HFF-Myc (cell line): ENCODE data around the gene RFC2.
"Not testable (repeated sequence)": the region's sequence is repeated elsewhere in the genome, so short reads cannot be mapped to it uniquely, and the experiment has no call there.

ENCODE experiments used
- DNase-seq: peaks from one replicate; pipeline ENCODE4 v3.0.0-alpha.2; 2011; ENCODE audit warnings: low read depth; ENCODE audit errors: extremely low read depth
- H3K4me3 ChIP-seq: replicated peaks from 2 replicates; pipeline ENCODE4 v1.5.1; 2011; ENCODE audit warnings: low read depth, mild to moderate bottlenecking, control low read depth, low read length
- CTCF ChIP-seq: IDR thresholded peaks from 2 replicates; pipeline ENCODE4 v1.5.1; 2012; ENCODE audit warnings: mild to moderate bottlenecking, low read depth, low read length, control low read depth; ENCODE audit errors: missing control alignments

Gene RFC2

GRCh38 chr7:74197449-74198124 lies 56.6 kb downstream of the RFC2 start:
- H3K4me3 ChIP-seq = no peak overlapping the region
- TF ChIP-seq CTCF = no peak
- no peak for DNase-seq

GRCh38 chr7:74195968-74196654 lies 58.1 kb downstream of the RFC2 start:
- DNase-seq = not testable (repeated sequence)

GRCh38 chr7:74195139-74195860 lies 58.9 kb downstream of the RFC2 start:
- not testable (repeated sequence) for DNase-seq, H3K4me3 ChIP-seq

More at GRCh38 chr7:74195968-74196654, 58.1 kb downstream of the RFC2 start:
- H3K4me3 ChIP-seq = not testable (repeated sequence)

GRCh38 chr7:74194686-74195085 lies 59.5 kb downstream of the RFC2 start:
- TF ChIP-seq CTCF = no peak
- no peak overlapping the region for H3K4me3 ChIP-seq
- DNase-seq = no peak

- H3K4me3 ChIP-seq = no peak overlapping the region
- DNase-seq = no peak
- no peak for TF ChIP-seq CTCF
Observed at GRCh38 chr7:74193913-74194312, 60.3 kb downstream of the RFC2 start.

- no peak for DNase-seq
- TF ChIP-seq CTCF = no peak
Observed at GRCh38 chr7:74193054-74193453, 61.1 kb downstream of the RFC2 start.

DNA sequence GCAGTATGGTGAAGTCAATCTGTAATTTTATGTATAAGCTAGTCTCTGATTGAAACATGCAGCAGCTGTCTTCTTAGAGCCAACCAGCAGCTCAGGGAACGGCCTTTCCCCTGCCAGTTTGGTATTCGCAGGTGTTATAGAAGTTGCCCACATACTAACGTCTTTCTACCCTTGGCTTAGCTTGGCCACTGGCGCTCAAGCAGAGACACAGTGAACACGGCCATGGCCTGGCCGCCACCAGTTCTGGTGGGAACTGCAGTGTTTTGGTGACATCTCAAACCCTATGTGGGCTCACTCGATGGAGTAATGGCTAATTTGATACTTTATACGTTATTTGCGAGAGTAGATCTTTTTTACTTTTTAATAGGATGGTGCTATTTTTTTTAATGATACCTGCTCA lies 63.0 kb downstream of the RFC2 start:
- H3K4me3 ChIP-seq = no peak overlapping the region
- TF ChIP-seq CTCF = no peak
- DNase-seq = no peak

More at GRCh38 chr7:74193054-74193453, 61.1 kb downstream of the RFC2 start:
- H3K4me3 ChIP-seq = no peak overlapping the region

- DNase-seq = no peak
- H3K4me3 ChIP-seq = no peak overlapping the region
- TF ChIP-seq CTCF = no peak
Observed at GRCh38 chr7:74190259-74190658, 63.9 kb downstream of the RFC2 start.
